Left ventricle myocardium superior (tissue), 1 donor: ENCODE measurements around the gene CYP27C1. TPM values are rescaled to one million over a fixed set of nuclear protein-coding genes. Genes with fewer than 3 reads are reported as not detected.
"Not testable (repeated sequence)": the region's sequence is repeated elsewhere in the genome, so short reads cannot be mapped to it uniquely, and the experiment has no call there.

ENCODE experiments used
- ATAC-seq: fragments of 200-7000 bp; cut with Tn5 transposase; one replicate; pipeline ENCODE4 v1.9.1; 2020; ENCODE audit warnings: mild to moderate bottlenecking, moderate library complexity
- DNase-seq: peaks from one replicate; pipeline ENCODE4 v3.0.0-alpha.2; 2020
- intact Hi-C: fragments of 100-400 bp; cut with micrococcal nuclease; formaldehyde crosslinking; loops from one replicate; pipeline ENCODE4 v1.11.0; 2022
- total RNA-seq: library from RNA; stranded (reverse); fragmentation: NEBNext Ultra II Directional; extraction: Animal tissue kit (Norgen Biotek cat#: 25700); gene quantifications from one replicate; pipeline ENCODE4 v1.2.1, GENCODE V29; 2021
- donor health status: DM: no; HTN: yes; CAD: no; lungs with severe emphysema.

Gene CYP27C1
- total RNA-seq, 1 donor from 2014 or later = 0.10 TPM

DNA sequence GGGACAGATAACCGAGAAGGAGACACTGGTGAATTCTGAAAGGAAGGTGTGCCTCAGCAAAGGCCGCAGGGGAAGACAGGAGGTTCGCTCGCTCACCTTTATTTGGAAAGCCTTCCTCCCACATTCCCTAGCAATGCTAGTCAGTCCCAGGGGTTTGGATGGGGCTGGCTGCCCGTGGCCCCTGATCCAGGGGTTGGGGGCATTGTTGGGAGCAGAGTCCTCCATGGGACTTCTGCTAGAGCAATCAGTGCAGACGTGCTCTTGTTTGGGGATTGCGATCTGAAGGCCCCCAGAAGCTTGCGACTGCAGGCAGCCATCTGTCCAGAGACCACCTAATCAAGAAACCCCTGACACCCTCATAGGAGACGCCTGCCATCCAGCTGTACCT lies 6.0 kb upstream of the CYP27C1 start:
- intact Hi-C loops = no loop called here
- ATAC-seq = no peak
- DNase-seq = no peak

DNA sequence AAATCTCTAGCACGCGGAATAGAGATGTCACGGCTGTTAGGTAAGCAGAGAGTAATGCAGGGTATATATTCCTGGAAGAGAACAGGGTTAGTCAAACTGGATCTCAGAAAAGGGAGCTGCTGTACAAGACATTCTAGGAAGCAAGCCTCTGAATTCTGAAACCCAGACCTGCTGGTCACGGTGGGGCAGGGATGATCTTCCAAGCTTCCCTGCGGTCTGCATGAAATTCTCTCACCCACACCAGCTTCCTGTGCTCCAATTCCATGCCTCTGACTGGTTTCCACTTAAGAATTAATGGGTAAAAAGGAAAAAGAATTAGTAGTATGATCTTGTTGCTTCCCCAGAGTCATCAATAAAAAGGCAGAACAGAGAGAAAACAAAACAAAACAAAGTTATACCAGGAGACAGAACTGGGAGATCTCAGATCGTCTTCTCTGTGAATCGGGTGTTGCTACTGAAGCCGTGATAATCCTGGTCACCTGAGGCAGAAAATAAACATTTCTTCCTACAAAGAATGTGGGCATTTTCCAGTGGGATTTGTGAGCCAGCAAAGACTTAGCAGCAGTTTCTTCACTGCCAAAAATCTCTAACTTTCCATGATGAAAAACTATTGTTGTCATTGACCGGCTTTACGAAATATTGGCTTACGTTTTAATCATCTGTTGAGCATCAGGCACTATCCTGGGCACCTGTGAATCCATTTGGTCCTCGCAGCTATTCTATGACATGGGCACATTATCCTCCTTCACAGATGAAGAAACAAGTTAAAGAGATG lies 5.3 kb upstream of the CYP27C1 start:
- DNase-seq = no peak
- no peak for ATAC-seq
- intact Hi-C loops = no loop called here

DNA sequence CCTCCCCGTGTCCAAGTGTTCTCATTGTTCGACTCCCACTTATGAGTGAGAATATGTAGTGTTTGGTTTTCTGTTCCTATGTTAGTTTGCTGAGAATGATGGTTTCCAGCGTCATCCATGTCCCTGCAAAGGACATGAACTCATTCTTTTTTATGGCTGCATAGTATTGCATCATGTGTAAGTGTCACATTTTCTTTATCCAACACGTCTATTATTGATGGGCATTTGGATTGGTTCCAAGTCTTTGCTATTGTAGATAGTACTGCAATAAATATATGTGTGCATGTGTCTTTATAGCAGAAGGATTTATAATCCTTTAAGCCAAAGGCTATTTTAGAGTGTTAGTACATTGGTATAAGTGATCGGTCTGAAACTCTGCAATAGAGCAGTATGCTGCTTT lies 4.0 kb upstream of the CYP27C1 start:
- ATAC-seq = not testable (repeated sequence)

DNA sequence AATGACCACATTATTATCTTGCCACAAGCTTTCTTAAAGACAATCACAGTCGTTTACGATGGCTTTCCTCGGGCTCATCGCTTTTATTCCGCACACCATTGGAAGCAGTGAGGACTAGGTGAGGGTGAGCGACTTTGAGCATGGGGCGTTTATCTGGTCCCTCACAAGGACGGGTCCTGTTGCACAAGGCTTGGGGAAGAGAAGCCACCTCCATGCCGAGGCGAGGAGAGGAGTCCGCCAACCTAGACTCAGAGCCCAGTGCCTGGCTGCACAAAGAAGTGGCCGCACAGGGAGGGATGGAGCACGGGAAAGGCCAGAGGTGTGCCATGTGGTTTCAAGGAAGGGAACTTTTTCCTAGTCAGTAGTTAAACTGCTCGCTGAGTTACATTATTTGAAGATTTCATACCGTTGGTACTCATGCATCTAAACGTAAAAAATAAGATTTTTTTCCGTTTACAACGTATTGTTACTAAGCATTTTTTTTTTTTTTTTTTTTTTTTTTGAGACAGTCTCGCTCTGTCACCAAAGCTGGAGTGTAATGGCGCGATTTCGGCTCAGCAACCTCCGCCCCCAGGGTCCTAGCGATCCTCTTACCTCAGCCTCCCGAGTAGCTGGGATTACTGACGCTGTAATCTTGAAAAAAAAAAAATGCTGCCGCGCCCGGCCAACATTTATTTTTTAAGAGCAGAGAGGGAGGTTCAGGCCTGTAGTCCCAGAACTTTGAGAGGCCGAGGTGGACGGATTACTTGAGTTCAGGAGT lies 849 bp upstream of the CYP27C1 start:
- DNase-seq = no peak
- ATAC-seq = peak; percentile 23
- intact Hi-C loops = no loop called here

More for the DNA sequence above, 4.0 kb upstream of the CYP27C1 start:
- DNase-seq, intact Hi-C loops: not testable (repeated sequence)

DNA sequence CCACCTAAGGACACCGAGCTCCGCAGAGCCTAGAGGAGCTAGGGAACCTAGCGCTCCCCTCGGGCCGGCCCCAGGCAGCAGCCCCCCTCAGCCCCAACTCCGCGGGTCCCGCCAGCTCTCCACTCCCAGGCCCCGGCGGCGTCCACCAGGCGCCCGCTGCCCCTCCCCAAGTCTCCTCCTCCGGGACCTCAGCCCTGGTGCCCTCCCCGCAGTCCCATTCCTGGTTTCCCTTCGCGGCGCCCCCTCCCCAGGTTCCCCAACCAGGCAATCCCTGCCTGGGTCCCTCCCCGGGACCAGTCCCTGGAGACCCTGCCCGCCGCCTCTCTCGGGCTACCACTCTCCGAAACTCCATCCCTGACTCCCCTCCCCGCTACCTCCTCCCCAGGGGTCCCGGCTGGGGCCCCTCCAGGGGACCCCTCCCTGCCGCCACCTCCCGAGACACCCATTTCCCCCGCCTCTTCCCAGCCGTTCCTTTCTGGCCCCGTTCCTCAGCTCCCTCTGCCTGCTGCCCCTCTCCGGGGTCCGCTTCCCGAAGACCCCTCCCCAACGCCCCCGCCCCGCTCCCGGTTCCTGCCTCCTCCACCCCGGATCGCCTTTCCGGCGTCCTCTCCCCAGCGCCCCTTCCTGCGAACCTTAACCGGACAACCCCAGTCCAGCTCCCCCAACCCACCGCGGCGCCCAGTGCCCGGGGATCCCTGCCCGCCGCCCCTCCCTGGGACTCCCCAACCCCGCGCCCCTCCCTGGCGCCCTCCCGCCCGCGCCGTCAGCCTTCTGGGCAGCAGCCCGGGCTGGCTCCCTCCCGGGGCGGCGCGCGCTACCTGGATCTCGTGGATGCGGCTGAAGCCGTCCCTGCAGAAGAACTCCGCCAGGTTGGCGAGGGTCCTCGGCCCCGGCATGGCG lies 678 bp downstream of the CYP27C1 start:
- DNase-seq = no peak
- intact Hi-C loops = no loop called here
- peak; percentile 27 for ATAC-seq

DNA sequence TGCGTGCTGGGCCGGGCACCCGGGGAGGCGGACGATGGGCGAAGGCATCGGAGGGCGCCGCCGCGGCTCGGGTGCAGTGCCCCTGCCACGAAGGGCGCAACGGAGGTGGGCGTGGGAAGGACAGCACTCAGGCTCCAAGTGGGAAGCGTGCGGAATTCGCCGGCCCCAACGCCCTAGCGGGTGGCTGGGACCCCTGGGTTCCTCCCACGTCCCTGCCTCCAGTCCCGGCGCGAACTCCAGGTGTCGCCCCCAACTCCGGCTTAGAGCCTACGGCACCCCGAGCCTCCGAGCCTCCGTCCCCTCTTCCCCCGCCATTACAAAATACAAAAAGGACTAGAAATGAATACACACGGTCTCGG lies 1.3 kb downstream of the CYP27C1 start:
- ATAC-seq (no peak), DNase-seq (no peak)
- intact Hi-C loops = no loop called here

DNA sequence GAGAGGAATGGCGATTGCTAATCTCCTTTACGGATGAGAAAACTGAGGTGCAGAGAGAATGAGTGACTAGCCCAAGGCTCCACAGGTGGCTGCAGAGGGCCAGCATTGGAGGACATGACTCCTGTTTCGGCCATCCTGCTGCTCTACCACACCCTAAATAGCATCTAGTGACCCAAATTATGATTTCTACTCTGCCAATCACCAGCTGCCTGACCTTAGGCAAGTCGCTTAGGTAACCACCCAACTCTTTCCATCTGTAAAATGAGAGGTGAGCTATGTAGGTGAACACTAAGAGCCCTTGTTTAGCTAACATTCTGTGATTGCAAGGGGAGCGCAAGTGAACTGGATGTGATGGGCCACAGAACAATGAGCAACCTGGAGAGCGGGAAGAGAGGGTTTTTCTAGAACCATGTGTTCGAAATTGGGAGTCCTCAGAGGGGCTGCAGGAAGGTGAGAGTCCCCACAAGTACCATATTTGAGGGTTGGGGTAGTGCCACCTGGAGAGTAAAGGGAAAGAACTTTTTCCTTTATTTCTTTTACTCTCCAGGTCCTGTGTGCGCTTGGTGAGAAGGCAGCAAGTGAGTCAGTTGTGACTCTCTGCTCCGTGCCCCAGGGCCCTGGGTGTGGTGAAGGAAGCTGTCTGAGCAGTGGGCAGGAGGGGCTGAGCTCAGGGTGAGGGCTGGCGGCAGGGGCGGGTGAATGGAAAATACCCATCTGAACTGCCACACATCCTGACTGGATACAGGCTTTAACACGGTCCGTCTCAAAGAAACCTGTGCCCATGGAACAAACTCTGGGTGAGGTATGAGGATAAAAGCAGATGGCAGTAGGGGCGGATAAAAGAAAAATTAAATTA lies 2.4 kb downstream of the CYP27C1 start:
- intact Hi-C loops = no loop called here
- ATAC-seq (no peak), DNase-seq (no peak)

DNA sequence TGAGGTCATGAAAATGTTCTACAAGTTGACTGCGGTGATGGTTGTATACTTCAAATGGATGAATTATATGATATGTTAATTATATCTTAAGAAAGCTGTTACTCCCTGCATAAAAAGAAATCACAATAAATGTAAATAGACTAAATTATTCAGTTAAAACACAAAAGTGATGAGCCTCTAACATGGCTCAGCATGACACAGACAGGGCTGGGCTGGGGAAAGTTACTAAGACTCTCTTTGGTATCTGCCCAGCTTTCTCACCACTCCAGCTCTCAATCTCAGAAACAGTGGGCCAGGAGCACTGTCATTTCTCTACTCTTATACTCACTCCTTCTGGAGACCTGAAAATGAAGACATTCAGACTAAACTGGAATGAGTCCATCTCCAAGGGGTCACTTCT lies 3.5 kb downstream of the CYP27C1 start:
- DNase-seq (no peak), ATAC-seq (no peak)
- intact Hi-C loops = no loop called here

DNA sequence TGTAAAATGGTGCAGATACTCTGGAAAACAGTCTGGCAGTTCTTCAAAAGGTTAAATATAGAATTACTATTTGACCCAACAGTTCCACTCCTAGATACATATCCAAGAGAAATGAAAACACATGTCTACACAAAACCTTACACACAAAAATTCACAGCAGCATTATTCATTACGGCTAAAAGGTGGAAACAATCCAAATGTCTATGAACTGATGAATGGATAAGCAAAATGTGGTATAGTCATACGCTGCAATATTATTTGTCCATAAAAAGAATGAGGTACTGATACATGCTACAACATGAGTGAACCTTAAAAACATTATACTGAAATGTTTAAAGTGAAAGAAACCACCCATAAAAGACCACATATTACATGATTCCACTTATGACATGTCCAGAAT lies 4.0 kb downstream of the CYP27C1 start:
- ATAC-seq (no peak), DNase-seq (no peak)
- intact Hi-C loops = no loop called here

DNA sequence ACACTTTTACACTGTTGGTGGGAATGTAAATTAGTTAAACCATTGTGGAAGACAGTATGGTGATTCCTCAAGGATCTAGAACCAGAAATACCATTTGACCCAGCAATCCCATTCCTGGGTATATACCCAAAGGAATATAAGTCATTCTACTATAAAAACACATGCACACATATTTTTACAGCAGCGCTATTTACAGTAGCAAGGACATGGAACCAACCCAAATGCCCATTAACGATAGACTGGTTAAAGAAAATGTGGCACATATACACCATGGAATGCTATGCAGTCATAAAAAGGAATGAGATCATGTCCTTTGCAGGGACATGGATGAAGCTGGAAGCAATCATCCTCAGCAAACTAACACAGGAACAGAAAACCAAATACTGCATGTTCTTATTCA lies 5.9 kb downstream of the CYP27C1 start:
- intact Hi-C loops, ATAC-seq: not testable (repeated sequence)

DNA sequence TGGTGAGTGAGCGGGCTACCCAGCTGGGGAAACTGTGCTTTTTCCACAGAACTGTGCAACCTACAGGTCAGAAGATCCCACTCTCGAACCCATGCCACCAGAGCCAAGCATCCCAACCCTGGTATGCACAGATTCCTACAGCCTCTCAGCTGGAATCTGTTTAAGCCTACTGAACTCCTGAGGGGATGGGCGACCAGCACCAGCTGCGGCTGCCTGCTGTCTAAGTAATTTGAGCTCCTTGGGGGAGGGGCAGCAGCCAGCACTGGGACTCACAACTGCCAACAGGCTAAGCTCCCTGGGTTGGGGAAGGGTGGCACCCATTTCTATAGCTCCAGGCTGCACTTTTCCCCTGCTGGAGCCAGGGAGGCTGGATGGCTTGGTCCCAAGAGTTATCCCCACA lies 11.8 kb downstream of the CYP27C1 start:
- DNase-seq (no peak), ATAC-seq (no peak)
- intact Hi-C loops = no loop called here

More for the DNA sequence above, 5.9 kb downstream of the CYP27C1 start:
- not testable (repeated sequence) for DNase-seq

DNA sequence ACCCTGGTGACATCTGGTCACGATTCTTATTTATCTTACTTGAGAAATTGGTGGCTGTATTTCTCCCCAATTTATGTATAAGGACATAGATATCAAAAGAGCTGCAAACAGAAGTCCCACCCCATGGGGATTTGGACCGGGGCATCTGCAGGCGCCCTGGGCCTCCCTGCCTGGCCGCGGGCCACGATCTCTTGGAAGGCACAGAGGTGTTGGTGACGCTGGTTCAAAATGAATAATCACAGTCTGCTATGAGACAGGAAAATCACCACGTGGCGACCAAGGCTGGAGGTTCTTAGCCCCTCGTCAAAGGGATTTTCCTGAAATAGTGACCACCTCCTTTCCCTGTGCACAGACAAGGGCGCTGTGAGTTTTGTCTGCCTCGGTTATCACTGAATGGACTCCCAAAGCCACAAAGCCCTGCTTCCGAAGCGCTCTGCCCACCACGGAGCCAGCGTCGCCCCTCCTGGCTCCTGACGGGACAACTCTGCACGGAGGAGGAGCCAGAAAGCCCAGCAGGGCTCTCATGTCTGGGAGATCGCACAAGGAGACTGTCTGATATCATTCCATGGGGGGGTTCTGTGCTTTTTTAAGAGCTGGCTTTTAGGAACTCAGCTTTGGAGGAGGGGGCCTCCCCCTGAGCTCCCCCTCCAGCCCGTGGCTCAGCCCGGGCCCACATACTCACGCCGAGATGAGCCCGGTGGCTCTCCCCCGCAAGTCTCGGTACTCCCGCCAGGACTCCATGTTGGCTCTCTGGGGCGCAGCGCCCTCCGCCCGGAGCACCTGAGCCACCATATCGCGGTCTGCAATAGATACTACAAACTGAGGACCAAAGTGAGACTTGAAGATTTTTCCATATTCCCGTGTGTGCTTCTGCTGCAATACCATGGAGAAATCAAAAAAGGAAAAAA lies 14.6 kb downstream of the CYP27C1 start:
- DNase-seq = no peak
- intact Hi-C loops = no loop called here
- peak; percentile 44 for ATAC-seq

DNA sequence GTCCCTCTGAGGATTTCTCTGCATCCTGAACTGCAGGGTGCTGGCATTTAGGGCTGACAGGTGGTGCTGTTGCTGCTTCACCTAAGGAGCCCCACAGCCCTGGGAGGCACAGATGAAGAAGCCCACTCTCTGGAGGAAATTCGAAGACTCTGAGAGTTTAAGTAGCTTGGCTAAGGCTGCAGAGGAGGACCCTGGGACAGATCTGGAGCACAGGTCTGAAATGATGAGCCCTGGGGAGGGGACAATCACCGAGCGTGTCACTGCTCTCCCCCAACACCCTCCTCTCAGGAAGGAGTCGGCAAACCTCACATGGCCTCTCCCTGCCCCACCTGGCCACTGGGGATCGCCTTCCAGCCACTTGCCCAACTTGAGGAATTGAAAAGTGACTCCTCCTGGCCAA lies 18.6 kb downstream of the CYP27C1 start:
- intact Hi-C loops = no loop called here
- DNase-seq (no peak), ATAC-seq (no peak)

DNA sequence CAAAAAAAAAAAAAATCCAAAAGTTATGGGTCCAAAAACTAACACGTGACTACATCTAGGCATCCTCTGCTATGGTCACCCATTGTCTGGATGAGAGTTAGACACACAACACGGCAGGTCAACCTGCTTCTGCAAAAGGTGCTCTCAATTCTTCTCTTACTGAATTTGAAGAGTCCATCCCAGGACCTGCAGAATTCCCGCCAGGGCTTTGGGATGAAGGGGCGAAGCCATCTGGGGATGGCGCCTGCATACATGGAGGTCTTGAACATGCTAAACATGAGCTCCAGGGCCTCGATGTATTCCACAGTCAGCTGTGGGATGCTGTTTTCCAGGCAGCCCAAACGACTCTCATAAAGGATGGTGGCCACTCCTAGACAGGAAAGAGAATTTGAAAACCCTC lies 19.1 kb downstream of the CYP27C1 start:
- DNase-seq = no peak
- intact Hi-C loops = no loop called here
- no peak for ATAC-seq

DNA sequence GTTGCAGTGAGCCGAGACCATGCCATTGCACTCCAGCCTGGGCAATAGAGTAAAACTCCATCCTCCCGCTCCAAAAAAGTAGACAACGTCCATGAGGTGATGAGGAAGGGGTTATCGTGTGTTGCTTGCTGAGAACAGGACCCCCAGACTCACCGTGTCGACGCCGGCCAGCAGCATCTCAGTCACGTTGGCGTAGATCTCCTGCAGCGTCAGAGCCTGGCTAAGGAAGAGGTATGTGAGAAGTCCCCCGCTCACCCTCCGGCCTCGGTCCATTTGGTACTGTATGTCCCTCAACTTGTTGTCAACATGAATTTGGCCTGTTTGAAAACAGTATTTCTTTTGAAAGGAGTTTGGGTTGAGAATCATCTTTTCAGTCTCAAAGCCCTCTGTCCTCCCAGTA lies 20.9 kb downstream of the CYP27C1 start:
- intact Hi-C loops = no loop called here
- no peak for DNase-seq
- no peak for ATAC-seq

DNA sequence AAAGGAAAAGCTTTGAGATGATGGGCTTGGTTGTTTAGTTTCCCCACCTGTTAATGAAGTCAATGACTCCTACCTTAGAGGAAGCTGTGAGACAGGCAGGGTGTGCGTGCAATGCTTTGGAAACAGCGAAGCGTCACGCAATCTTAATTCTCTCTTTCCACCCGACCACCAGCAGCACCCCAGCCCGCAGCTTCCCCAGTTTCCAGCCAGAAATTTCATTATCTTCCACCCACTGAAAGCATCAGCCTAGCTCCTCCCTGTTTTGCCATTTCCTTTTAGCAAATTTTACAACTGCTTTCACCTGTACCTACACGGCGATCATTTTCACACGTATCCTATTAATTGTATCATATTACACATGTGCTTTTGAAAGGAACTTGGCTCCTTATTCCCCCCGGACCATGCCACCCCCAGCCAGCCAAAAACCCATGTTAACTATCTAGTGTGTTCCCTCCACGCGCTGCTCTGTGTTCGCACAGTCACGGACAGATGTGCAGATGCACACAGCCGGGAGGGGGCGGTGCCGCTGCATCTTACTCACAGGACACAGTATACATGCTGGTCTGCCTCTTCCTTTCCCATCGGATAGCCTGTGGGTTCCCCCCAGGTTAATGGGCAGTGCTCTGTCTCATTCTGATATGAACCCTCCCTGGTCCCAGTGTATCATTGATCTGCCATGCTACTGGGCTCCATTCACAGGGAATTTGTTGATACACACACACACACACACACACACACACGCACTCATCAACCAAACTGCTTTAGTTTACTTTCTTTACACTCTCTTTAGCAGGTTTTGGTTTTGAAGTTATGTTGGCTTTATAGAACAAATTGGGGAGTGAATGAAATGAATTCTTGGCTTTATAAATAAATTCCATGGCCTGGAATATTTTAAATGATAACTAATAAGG lies 22.4 kb downstream of the CYP27C1 start:
- DNase-seq (peak; percentile 71), ATAC-seq (peak; percentile 77)
- intact Hi-C loops = no loop called here

DNA sequence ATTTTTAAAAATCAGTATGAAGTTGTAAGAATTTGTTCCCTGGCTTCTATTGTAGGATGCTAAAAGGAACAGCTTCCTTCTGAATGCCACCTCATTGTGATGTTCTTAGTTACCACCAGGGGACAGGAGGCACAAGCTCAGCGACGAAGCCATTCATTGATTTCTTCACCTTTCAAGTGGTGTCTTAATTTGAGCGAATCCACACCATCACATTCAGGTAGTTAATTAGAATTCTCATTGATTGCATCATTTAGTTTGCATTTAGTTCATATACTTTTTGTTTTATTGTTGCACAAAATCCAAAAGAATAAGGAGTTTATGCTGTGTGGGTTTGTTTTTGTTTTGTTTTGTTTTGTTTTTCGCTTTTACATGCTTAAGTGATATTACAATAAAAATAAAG lies 23.1 kb downstream of the CYP27C1 start:
- ATAC-seq (no peak), DNase-seq (no peak)
- intact Hi-C loops = no loop called here
